HG03521 (cell line): Measurements from ENCODE around the gene DOCK3.
"Not testable (repeated sequence)": the region's sequence is repeated elsewhere in the genome, so short reads cannot be mapped to it uniquely, and the experiment has no call there.

Source experiments
- ATAC-seq: cut with Tn5 transposase; IDR thresholded peaks from one replicate; pipeline ENCODE4 v1.9.1; 2021; ENCODE audit warnings: mild to moderate bottlenecking, moderate library complexity; ENCODE audit not compliant: unreplicated experiment

DOCK3 gene

GRCh38 chr3:50676031-50676705 is 1.4 kb downstream of the DOCK3 start:
- no peak for ATAC-seq

- no peak for ATAC-seq
These were observed 12.5 kb downstream of the DOCK3 start for GRCh38 chr3:50687127-50687751.

- ATAC-seq: no peak
These were observed 13.2 kb downstream of the DOCK3 start for GRCh38 chr3:50687916-50688315.

GRCh38 chr3:50688602-50689001 is 13.9 kb downstream of the DOCK3 start:
- ATAC-seq: not testable (repeated sequence)

- no peak for ATAC-seq
These were observed 14.8 kb downstream of the DOCK3 start for GRCh38 chr3:50689558-50689957.

GRCh38 chr3:50695031-50695430 is 20.3 kb downstream of the DOCK3 start:
- no peak for ATAC-seq

GRCh38 chr3:50696276-50696675 is 21.5 kb downstream of the DOCK3 start:
- no peak for ATAC-seq

GRCh38 chr3:50698269-50698668 is 23.5 kb downstream of the DOCK3 start:
- ATAC-seq: no peak

- ATAC-seq: no peak
These were observed 33.9 kb downstream of the DOCK3 start for GRCh38 chr3:50708620-50709019.

GRCh38 chr3:50714946-50715345 is 40.2 kb downstream of the DOCK3 start:
- no peak for ATAC-seq

GRCh38 chr3:50724831-50725230 is 50.1 kb downstream of the DOCK3 start:
- ATAC-seq: no peak

GRCh38 chr3:50734985-50735384 is 60.3 kb downstream of the DOCK3 start:
- ATAC-seq: no peak

GRCh38 chr3:50737193-50737905 is 62.6 kb downstream of the DOCK3 start:
- ATAC-seq: no peak

- no peak for ATAC-seq
These were observed 63.3 kb downstream of the DOCK3 start for GRCh38 chr3:50737906-50738598.

GRCh38 chr3:50743643-50744042 is 68.9 kb downstream of the DOCK3 start:
- no peak for ATAC-seq

- no peak for ATAC-seq
These were observed 75.1 kb downstream of the DOCK3 start for GRCh38 chr3:50749822-50750221.

- no peak for ATAC-seq
These were observed 84.3 kb downstream of the DOCK3 start for GRCh38 chr3:50759015-50759414.

- ATAC-seq: no peak
These were observed 103.0 kb downstream of the DOCK3 start for GRCh38 chr3:50777680-50778079.

- not testable (repeated sequence) for ATAC-seq
These were observed 107.0 kb downstream of the DOCK3 start for GRCh38 chr3:50781766-50782165.

GRCh38 chr3:50786631-50787030 is 111.9 kb downstream of the DOCK3 start:
- no peak for ATAC-seq

- not testable (repeated sequence) for ATAC-seq
These were observed 116.2 kb downstream of the DOCK3 start for GRCh38 chr3:50790894-50791293.
